ENCODE measurements around the gene KRT79.

The KRT79 gene

GRCh38 chr12:52789637-52790426 is 44.3 kb downstream of the KRT79 start:
- DNase-seq (ENCODE audit: low read depth) = no peak

GRCh38 chr12:52788876-52789636 is 45.1 kb downstream of the KRT79 start:
- no peak for DNase-seq (ENCODE audit: low read depth)

GRCh38 chr12:52788192-52788875 is 45.8 kb downstream of the KRT79 start:
- DNase-seq (ENCODE audit: low read depth) = no peak

GRCh38 chr12:52787324-52788191 is 46.6 kb downstream of the KRT79 start:
- DNase-seq (ENCODE audit: low read depth) = no peak

GRCh38 chr12:52784909-52785308 is 49.2 kb downstream of the KRT79 start:
- no peak for DNase-seq (ENCODE audit: low read depth)

GRCh38 chr12:52783563-52784316 is 50.4 kb downstream of the KRT79 start:
- no peak for DNase-seq (ENCODE audit: low read depth)

GRCh38 chr12:52782502-52782901 is 51.6 kb downstream of the KRT79 start:
- DNase-seq (ENCODE audit: low read depth) = no peak

GRCh38 chr12:52781399-52782082 is 52.6 kb downstream of the KRT79 start:
- no peak for DNase-seq (ENCODE audit: low read depth)

GRCh38 chr12:52779914-52780313 is 54.2 kb downstream of the KRT79 start:
- DNase-seq (ENCODE audit: low read depth) = no peak

GRCh38 chr12:52778833-52779232 is 55.3 kb downstream of the KRT79 start:
- DNase-seq (ENCODE audit: low read depth) = no peak

- DNase-seq (ENCODE audit: low read depth) = no peak
Observed at GRCh38 chr12:52777566-52777965, 56.5 kb downstream of the KRT79 start.

GRCh38 chr12:52776913-52777395 is 57.2 kb downstream of the KRT79 start, which contains the start of gene KRT76:
KRT76 (minus strand) TSS chr12:52777345; CDS start chr12:52777291, 54 bp downstream.
- DNase-seq (ENCODE audit: low read depth) = no peak

GRCh38 chr12:52776435-52776834 is 57.7 kb downstream of the KRT79 start:
- no peak for DNase-seq (ENCODE audit: low read depth)

GRCh38 chr12:52774629-52775250 is 59.4 kb downstream of the KRT79 start:
- DNase-seq (ENCODE audit: low read depth) = no peak

GRCh38 chr12:52772772-52773171 is 61.3 kb downstream of the KRT79 start:
- no peak for DNase-seq (ENCODE audit: low read depth)

- no peak for DNase-seq (ENCODE audit: low read depth)
Observed at GRCh38 chr12:52772188-52772587, 61.9 kb downstream of the KRT79 start.

- no peak for DNase-seq (ENCODE audit: low read depth)
Observed at GRCh38 chr12:52771505-52771904, 62.6 kb downstream of the KRT79 start.
